ENCODE data around the gene NHEJ1. TPM values are rescaled to one million over a fixed set of nuclear protein-coding genes. Genes with fewer than 3 reads are reported as not detected.

Gene NHEJ1
- total and polyA plus RNA-seq, 2 donors (not counting 1 experiment from before 2014, with no cell fraction given): 22.1 to 24.8 TPM

GRCh38 chr2:219035942-219036341 is 124.7 kb downstream of the NHEJ1 start:
- Histone ChIP-seq H3K4me2 (ENCODE audit: extremely low read depth, insufficient read depth, low read length) (no peak overlapping the region), H3K9me3 (ENCODE audit: control insufficient read depth, insufficient read depth, low read depth, low read length) (no peaks in the 10 kb centered on the region), H4K20me1 (ENCODE audit: control insufficient read depth, extremely low read depth, insufficient read depth, low read length) (no peaks in the 10 kb centered on the region), H3K4me1 (ENCODE audit: control insufficient read depth, extremely low read depth, insufficient read depth, low read length) (no peaks in the 10 kb centered on the region), H3K27ac (ENCODE audit: insufficient read depth, low read length) (no peak overlapping the region), H2AFZ (ENCODE audit: low read length) (no peak overlapping the region), H3K79me2 (ENCODE audit: control insufficient read depth, insufficient read depth, low read length) (no peaks in the 10 kb centered on the region), H3K4me3 (replicated peaks in 1 of 4; ENCODE audit: control extremely low read depth in 1 of 4, insufficient read depth in 1 of 4, low read depth in 3 of 4, low read length in 4 of 4) (no peak overlapping the region), H3K36me3 (ENCODE audit: control insufficient read depth, insufficient read depth, low read length) (no peaks in the 10 kb centered on the region), H3K27me3 (ENCODE audit: control insufficient read depth, insufficient read depth, low read length) (peaks cover 17% of the 10 kb centered on the region), H3K9ac (ENCODE audit: insufficient read depth, low read length) (no peak overlapping the region)
- DNase-seq (ENCODE audit: low read depth in 2 of 2): no peak
- TF ChIP-seq EZH2 (IDR thresholded peaks at IDR 0.05; ENCODE audit: low read length, missing control alignments) (no peak), CTCF (conservative IDR thresholded peaks at IDR 0.05 in 1 of 2, IDR thresholded peaks at IDR 0.05 in 1 of 2; ENCODE audit: low read depth in 1 of 2, low read length in 2 of 2) (no peak)

- H3K36me3 ChIP-seq (ENCODE audit: control insufficient read depth, insufficient read depth, low read length): no peaks in the 10 kb centered on the region
- no peak overlapping the region for H2AFZ ChIP-seq (ENCODE audit: low read length)
- H3K9ac ChIP-seq (ENCODE audit: insufficient read depth, low read length): no peak overlapping the region
- no peaks in the 10 kb centered on the region for H3K4me1 ChIP-seq (ENCODE audit: control insufficient read depth, extremely low read depth, insufficient read depth, low read length)
- no peak for DNase-seq (ENCODE audit: low read depth in 2 of 2)
- H3K27me3 ChIP-seq (ENCODE audit: control insufficient read depth, insufficient read depth, low read length): peaks cover 10% of the 10 kb centered on the region
- no peaks in the 10 kb centered on the region for H3K9me3 ChIP-seq (ENCODE audit: control insufficient read depth, insufficient read depth, low read depth, low read length)
- no peak overlapping the region for H3K27ac ChIP-seq (ENCODE audit: insufficient read depth, low read length)
- no peak for TF ChIP-seq CTCF (conservative IDR thresholded peaks at IDR 0.05 in 1 of 2, IDR thresholded peaks at IDR 0.05 in 1 of 2; ENCODE audit: low read depth in 1 of 2, low read length in 2 of 2)
- no peak for TF ChIP-seq EZH2 (IDR thresholded peaks at IDR 0.05; ENCODE audit: low read length, missing control alignments)
- H3K4me2 ChIP-seq (ENCODE audit: extremely low read depth, insufficient read depth, low read length): no peak overlapping the region
- no peak overlapping the region for H3K4me3 ChIP-seq (replicated peaks in 1 of 4; ENCODE audit: control extremely low read depth in 1 of 4, insufficient read depth in 1 of 4, low read depth in 3 of 4, low read length in 4 of 4)
- H4K20me1 ChIP-seq (ENCODE audit: control insufficient read depth, extremely low read depth, insufficient read depth, low read length): no peaks in the 10 kb centered on the region
- H3K79me2 ChIP-seq (ENCODE audit: control insufficient read depth, insufficient read depth, low read length): no peaks in the 10 kb centered on the region
These were observed 125.8 kb downstream of the NHEJ1 start for GRCh38 chr2:219034823-219035222.

- H3K9ac ChIP-seq (ENCODE audit: insufficient read depth, low read length): no peak overlapping the region
- H3K4me3 ChIP-seq (replicated peaks in 1 of 4; ENCODE audit: control extremely low read depth in 1 of 4, insufficient read depth in 1 of 4, low read depth in 3 of 4, low read length in 4 of 4): no peak overlapping the region
- no peaks in the 10 kb centered on the region for H3K9me3 ChIP-seq (ENCODE audit: control insufficient read depth, insufficient read depth, low read depth, low read length)
- H4K20me1 ChIP-seq (ENCODE audit: control insufficient read depth, extremely low read depth, insufficient read depth, low read length): no peaks in the 10 kb centered on the region
- H3K79me2 ChIP-seq (ENCODE audit: control insufficient read depth, insufficient read depth, low read length): no peaks in the 10 kb centered on the region
- no peak overlapping the region for H3K27ac ChIP-seq (ENCODE audit: insufficient read depth, low read length)
- no peak overlapping the region for H2AFZ ChIP-seq (ENCODE audit: low read length)
- no peak overlapping the region for H3K4me2 ChIP-seq (ENCODE audit: extremely low read depth, insufficient read depth, low read length)
- no peaks in the 10 kb centered on the region for H3K4me1 ChIP-seq (ENCODE audit: control insufficient read depth, extremely low read depth, insufficient read depth, low read length)
- no peak for DNase-seq (ENCODE audit: low read depth in 2 of 2)
- H3K27me3 ChIP-seq (ENCODE audit: control insufficient read depth, insufficient read depth, low read length): peaks cover 4% of the 10 kb centered on the region
- TF ChIP-seq EZH2 (IDR thresholded peaks at IDR 0.05; ENCODE audit: low read length, missing control alignments): no peak
- TF ChIP-seq CTCF (conservative IDR thresholded peaks at IDR 0.05 in 1 of 2, IDR thresholded peaks at IDR 0.05 in 1 of 2; ENCODE audit: low read depth in 1 of 2, low read length in 2 of 2): no peak
- H3K36me3 ChIP-seq (ENCODE audit: control insufficient read depth, insufficient read depth, low read length): no peaks in the 10 kb centered on the region
These were observed 128.4 kb downstream of the NHEJ1 start for GRCh38 chr2:219032051-219032745.

All from fibroblast of lung (primary cell).